Fibroblast of villous mesenchyme (primary cell): ENCODE results near the gene TSPO. TPM values are rescaled to one million over a fixed set of nuclear protein-coding genes. Genes with fewer than 3 reads are reported as not detected.

Source experiments
- DNase-seq: peaks from one replicate; pipeline ENCODE4 v3.0.0-alpha.2; 2010; ENCODE audit warnings: low read depth
- H3K4me3 ChIP-seq: 2 replicates; pipeline ENCODE4 v1.5.1; 2011; ENCODE audit warnings: low read depth, mild to moderate bottlenecking, low read length
- CTCF ChIP-seq: IDR thresholded peaks from 2 replicates; pipeline ENCODE4 v1.5.1; 2012; ENCODE audit warnings: low read depth, mild to moderate bottlenecking, low read length; ENCODE audit not compliant: insufficient read depth
- total RNA-seq: library from RNA; depleted of rRNA; stranded (reverse); fragments of >200 nt; gene quantifications from 2 replicates; pipeline ENCODE4 v1.2.3, GENCODE V29; 2012

Gene TSPO
- total RNA-seq, 1 donor = 177 TPM

- no peak overlapping the region for H3K4me3 ChIP-seq
- DNase-seq = no peak
- no peak for TF ChIP-seq CTCF
Observed at GRCh38 chr22:43154887-43155536, 3.7 kb downstream of the TSPO start.

- no peak for DNase-seq
- no peak for TF ChIP-seq CTCF
- H3K4me3 ChIP-seq = no peak overlapping the region
Observed at GRCh38 chr22:43155789-43156188, 4.4 kb downstream of the TSPO start.

- no peak for DNase-seq
- TF ChIP-seq CTCF = no peak
- no peak overlapping the region for H3K4me3 ChIP-seq
Observed at GRCh38 chr22:43156413-43156812, 5.1 kb downstream of the TSPO start.

- TF ChIP-seq CTCF = no peak
- DNase-seq = no peak
- H3K4me3 ChIP-seq = no peak overlapping the region
Observed at GRCh38 chr22:43157874-43158546, 6.7 kb downstream of the TSPO start.

GRCh38 chr22:43158778-43159483 is 7.6 kb downstream of the TSPO start:
- no peak for TF ChIP-seq CTCF
- no peak for DNase-seq
- H3K4me3 ChIP-seq = no peak overlapping the region

- no peak overlapping the region for H3K4me3 ChIP-seq
- peak; percentile 41 for TF ChIP-seq CTCF
- no peak for DNase-seq
Observed at GRCh38 chr22:43159484-43160178, 8.3 kb downstream of the TSPO start.
